NCI-H69 (cell line): ENCODE data around the gene KIAA0930.

ENCODE experiments used
- DNase-seq: peaks from one replicate; lab custom pipeline; 2025; lab: John Stamatoyannopoulos, UW

KIAA0930 gene

DNA sequence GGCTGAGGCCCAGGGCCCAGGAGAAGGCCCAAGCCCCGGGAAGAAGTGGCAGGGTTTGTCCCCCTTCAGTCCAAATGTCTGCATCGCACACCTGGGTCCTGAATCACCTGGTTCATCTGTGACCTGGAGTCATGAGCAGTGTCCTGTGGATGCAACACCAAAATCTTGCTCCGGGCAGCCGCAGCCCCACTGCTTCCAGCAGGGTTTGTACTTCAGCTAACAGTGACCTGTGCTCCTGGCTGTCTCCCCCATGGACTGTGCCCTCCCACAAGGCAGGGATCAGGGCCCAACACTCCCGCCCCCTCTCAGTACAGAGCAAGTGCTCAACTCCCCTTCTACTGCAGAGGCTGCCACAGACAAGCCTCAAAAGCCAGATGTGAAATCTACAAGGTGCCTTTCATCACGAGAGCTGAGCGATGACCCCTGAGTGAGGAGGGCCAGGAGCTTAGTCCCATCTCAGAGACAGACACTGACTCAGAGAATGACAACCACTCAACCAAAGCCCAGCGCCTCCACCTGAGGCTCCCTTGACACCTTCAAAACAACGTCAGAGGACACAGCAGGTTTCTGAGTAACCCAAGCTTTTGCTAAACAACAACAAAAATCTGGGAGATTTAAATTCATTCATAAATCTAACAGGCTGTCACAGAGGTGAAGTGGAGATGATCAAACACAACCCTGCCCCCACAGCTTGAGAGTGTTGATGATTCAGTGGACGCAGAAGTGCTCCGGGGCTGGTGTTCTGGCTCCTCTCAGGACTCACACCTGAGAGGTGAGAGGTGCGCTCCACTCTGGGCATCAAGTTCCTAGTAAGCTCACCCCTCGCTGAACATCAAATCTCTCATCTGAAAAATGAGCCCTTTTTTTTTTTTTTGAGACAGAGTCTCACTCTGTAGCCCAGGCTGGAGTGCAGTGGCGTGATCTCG is 3.4 kb downstream of the KIAA0930 start:
- no peak for DNase-seq

- DNase-seq: peak; percentile 86
Measured at GRCh38 chr22:45235851-45236342, 4.8 kb downstream of the KIAA0930 start.

DNA sequence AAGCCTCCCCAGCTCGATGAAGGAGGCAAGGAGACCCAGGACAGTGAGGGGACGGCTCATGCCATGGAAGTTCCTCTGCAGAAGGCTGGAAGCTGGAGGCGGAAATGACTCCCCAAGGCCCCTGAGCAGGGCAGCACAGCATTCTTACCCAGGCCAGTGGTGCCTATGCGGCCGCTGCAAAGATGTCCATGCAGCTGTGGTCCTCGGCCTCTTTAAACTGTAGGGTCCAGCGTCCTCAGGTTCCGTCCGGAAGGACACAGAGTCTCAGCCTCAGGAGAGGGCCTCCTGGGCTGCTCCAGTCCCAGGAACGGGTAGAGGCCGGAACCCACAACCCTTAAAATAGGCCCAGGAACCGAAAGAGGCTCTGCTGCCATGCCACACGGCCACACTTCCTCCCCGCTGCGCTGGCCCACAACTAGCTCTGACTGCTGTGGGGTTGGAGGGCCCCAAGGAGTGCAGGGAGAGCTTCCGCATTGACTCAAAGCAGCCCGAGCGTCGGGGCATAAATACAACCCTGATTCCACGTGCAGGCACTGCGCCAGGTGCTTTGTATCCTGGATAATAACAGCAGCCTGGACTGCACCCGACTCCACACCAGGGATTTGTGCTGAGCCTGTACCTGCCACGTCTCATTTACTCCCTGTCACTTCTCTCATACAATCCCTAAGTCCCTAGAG is 5.5 kb downstream of the KIAA0930 start:
- DNase-seq: peak; percentile 95

GRCh38 chr22:45233827-45234226 is 6.9 kb downstream of the KIAA0930 start:
- DNase-seq: no peak

DNA sequence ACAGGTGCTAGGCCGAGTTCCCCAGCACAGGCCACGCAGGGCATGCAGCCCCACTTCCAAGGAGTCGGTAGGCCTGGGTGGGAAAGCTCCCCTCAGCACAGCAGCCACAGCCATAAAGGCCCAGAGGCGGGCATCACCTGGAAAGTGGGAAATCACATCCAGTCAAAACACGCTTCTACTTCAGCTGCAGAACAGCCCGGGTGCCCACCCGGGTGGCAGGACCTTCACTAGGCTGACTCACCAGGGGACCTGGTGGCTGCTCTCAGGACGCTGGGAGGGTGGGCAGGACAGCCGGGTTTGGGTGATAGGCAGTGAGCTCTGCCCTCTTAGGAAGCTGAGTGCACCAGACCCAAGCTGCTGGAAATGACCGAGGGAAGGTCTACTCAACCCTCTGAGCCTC is 7.3 kb downstream of the KIAA0930 start:
- DNase-seq: no peak

- no peak for DNase-seq
Measured at GRCh38 chr22:45231293-45231692, 9.4 kb downstream of the KIAA0930 start.

- no peak for DNase-seq
Measured at GRCh38 chr22:45230026-45230721, 10.5 kb downstream of the KIAA0930 start.

DNA sequence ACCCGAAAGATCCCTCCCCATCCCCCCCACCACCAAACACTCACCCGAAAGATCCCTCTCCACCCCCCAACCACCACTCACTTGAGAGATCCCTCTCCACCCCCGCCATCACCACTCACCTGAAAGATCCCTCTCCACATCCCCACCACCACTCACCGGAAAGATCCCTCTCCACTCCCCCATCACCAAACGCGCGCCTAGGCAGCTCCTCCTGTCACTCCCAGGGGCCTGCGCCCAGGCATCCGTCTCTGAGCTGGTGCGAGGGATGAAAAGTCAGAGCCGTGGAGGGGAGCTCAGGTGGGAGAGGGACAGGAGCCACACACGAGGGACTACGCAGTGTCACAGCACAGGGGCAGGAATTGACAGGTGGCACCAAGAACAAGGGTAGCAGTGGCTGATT is 11.5 kb downstream of the KIAA0930 start:
- no peak for DNase-seq

DNA sequence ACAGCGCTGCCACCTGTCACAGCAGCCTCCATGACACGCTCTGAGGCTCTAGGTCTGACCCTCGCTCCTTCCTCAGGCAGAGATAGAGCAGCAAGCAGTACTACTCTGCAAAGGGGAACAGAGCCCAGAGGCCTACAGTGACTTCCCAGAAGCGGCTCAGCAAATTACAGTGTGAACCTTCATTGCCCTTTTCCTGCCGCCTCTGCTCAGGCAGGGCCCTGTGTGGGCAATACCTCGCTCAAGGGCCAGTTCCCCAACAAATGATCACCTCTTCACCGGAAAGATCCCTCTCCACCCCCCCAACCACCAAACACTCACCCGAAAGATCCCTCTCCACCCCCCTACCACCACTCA is 12.3 kb downstream of the KIAA0930 start:
- no peak for DNase-seq

- no peak for DNase-seq
Measured at GRCh38 chr22:45227645-45228400, 12.9 kb downstream of the KIAA0930 start.

GRCh38 chr22:45226503-45227186 is 14.0 kb downstream of the KIAA0930 start:
- DNase-seq: no peak

DNA sequence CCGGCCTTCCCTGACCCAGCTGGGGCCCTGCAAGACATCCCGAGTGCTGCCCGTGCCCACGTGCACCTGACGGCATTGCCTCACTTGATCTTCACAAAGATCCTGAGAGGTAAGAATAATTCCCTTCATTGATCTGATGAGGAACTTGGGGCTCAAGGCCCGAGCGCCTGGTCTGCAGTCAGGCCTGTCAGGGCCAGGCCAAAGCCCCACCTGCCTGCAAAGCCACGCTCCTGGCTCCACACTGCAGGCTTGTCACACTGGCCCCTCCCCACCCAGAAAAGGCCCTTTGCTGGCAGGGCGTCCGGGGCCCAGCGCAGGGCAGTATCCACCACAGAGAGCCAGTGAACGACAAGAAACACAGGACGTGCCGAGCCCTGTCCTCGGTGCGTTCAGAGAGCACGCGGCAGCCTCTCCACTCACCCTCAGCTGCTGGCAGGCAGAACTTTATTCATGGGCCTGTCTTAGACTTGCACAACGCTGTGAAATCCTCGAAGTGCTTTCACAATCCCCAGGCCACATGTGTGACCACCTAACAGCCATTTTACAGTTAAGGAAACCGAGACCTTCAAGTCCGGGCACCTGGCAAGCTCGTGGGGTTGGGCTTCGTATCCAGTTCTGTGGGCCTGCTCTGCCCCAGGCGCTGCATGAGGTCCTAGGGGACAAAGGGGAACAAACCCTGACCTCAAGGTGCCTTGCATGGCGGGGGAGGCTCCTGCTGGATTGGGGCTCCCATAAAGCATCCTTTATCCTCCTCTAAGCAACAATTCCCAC is 14.8 kb downstream of the KIAA0930 start:
- DNase-seq: no peak

DNA sequence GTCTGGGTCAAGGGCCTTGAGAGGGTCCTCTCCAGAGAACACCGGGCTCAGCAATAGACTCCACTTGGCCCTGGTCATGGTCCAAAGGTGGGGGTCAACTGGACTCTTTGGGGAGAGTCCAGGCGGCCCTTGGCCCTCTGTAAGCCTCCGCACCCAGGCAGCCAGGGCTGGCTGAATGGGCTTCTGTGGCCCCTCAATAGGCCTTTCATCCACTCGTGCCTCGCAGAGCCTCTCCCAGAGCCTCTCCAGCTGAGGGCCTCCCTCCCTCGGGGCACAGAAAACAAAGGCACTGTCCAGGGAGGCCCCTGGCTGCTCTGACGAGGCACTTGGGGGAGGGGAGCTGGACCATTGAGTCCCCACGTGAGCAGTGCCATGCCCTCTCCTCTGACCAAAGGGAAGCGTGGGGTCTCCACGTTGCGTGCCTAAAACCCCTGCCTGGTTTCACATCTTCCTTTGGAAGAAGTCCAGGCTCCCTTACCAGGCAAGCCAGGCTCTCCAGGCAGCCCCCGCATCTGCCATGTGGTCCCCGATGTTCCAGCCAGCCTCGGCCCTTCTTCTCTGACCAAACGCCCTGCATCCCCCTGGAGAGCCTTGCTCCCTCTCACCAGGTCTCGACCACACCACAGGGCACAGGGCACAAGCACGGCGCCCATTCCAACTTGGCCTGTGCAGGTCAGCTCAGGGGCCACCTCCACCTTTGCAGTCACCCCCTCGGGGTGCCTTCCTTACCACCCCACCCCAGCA is 15.5 kb downstream of the KIAA0930 start:
- DNase-seq: no peak

- DNase-seq: no peak
Measured at GRCh38 chr22:45224331-45224730, 16.4 kb downstream of the KIAA0930 start.

GRCh38 chr22:45223304-45224117 is 17.2 kb downstream of the KIAA0930 start:
- peak; percentile 51 for DNase-seq

GRCh38 chr22:45221201-45221600 is 19.5 kb downstream of the KIAA0930 start:
- DNase-seq: no peak

GRCh38 chr22:45218976-45219375 is 21.7 kb downstream of the KIAA0930 start:
- DNase-seq: peak; percentile 70

GRCh38 chr22:45217806-45218205 is 22.9 kb downstream of the KIAA0930 start:
- DNase-seq: no peak

- no peak for DNase-seq
Measured at GRCh38 chr22:45217345-45217744, 23.3 kb downstream of the KIAA0930 start.
